ENCODE results near the gene ZNF747. TPM values are rescaled to one million over a fixed set of nuclear protein-coding genes. Genes with fewer than 3 reads are reported as not detected.
A peak's percentile ranks its signal among the peaks of the same experiment; 100 is the strongest.

The ZNF747 gene
- total and polyA plus RNA-seq, 2 donors (not counting 3 experiments of a cell fraction or from before 2014, with no cell fraction given), result 6.4 to 7.2 TPM

GRCh38 chr16:30535777-30536190 lies 1.1 kb upstream of the ZNF747 start:
- H3K9ac ChIP-seq (replicated peaks; ENCODE audit: extremely low read depth, insufficient read depth, low read length), result peak overlapping the region; percentile 90
- POLR2A ChIA-PET, result interaction anchor here (1.8 kb wide), 1 partner anchor 22 kb away, joined by 13 read pairs; the partner anchor contains the start of gene ZNF764
- intact Hi-C loops (cut with micrococcal nuclease) (loop anchor here (1.0 to 2.0 kb wide), 2 partner anchors 23 to 91 kb away; partner anchors contain the start of genes SEPHS2 and ZNF764), dilution Hi-C loops (cut with MboI; ENCODE audit: extremely low pct_ligation_motif_present, low sequenced_read_pairs) (no loop called here)
- DNase-seq (ENCODE audit: low read depth, low spot score) (peak; percentile 69), FAIRE-seq (no peak)
- H3K27me3 ChIP-seq (ENCODE audit: control insufficient read depth in 2 of 2, insufficient read depth in 2 of 2, low read length in 2 of 2), result no peaks in the 10 kb centered on the region
- H2AFZ ChIP-seq (ENCODE audit: low read depth, low read length), result peak overlapping the region; percentile 98
- no peak overlapping the region for H3K27ac ChIP-seq (ENCODE audit: insufficient read depth, low read depth, low read length)
- peaks cover 2% of the 10 kb centered on the region for H3K79me2 ChIP-seq (ENCODE audit: control insufficient read depth, insufficient read depth, low read length)
- peak overlapping the region; percentile 78 for H3K4me2 ChIP-seq (ENCODE audit: insufficient read depth, low read length)
- peaks cover 0 to 2% of the 10 kb centered on the region in 2 experiments for H3K36me3 ChIP-seq (ENCODE audit: control insufficient read depth in 2 of 2, extremely low read depth in 1 of 2, insufficient read depth in 2 of 2, low read length in 2 of 2)
- TF ChIP-seq POLR2A (IDR thresholded peaks at IDR 0.05; ENCODE audit: low read depth, low read length), result no peak
- no peak for TF ChIP-seq JUN (IDR thresholded peaks at IDR 0.05; ENCODE audit: borderline replicate concordance, insufficient read depth, insufficient read length, low read depth)
- no peak for TF ChIP-seq MYC (IDR thresholded peaks at IDR 0.05; ENCODE audit: low read depth, low read length)
- peak; percentile 40 to 77 for TF ChIP-seq CTCF (IDR thresholded peaks at IDR 0.05; ENCODE audit: extremely low read depth in 1 of 2, insufficient read depth in 1 of 2, low read depth in 1 of 2, low read length in 2 of 2)
- no peak for TF ChIP-seq FOS (IDR thresholded peaks at IDR 0.05; ENCODE audit: borderline replicate concordance, insufficient read depth, low read length)
- TF ChIP-seq EZH2 (IDR thresholded peaks at IDR 0.05; ENCODE audit: borderline replicate concordance, low read depth, low read length, severe bottlenecking), result no peak
- TF ChIP-seq MAX (IDR thresholded peaks at IDR 0.05; ENCODE audit: insufficient read depth, insufficient read length), result no peak
- no peak for TF ChIP-seq POLR2AphosphoS5 (IDR thresholded peaks at IDR 0.05; ENCODE audit: insufficient read depth, low read depth, low read length)
- H3K9me1 ChIP-seq (replicated peaks; ENCODE audit: control insufficient read depth, extremely low read depth, insufficient read depth, low read length), result no peaks in the 10 kb centered on the region
- peak overlapping the region in 2 of 3 experiments; percentile 67 to 76 for H3K4me3 ChIP-seq (replicated peaks in 1 of 3; ENCODE audit: insufficient read depth in 1 of 3, low read depth in 1 of 3, low read length in 3 of 3)
- no TSS peak for BruUV-seq (replicated peaks)
- no peaks in the 10 kb centered on the region for H4K20me1 ChIP-seq (replicated peaks; ENCODE audit: control insufficient read depth, extremely low read depth, insufficient read depth, low read length)
- no peaks in the 10 kb centered on the region for H3K9me3 ChIP-seq (replicated peaks; ENCODE audit: control insufficient read depth, insufficient read depth, low read length)
- CTCF ChIA-PET, result interaction anchor here (0.6 to 2.8 kb wide), 30 partner anchors 8 to 158 kb away, joined by 3 to 30 read pairs (median 4); partner anchors contain the start of genes DCTPP1, ZNF48, ZNF688 and ZNF689
- peaks cover 14% of the 10 kb centered on the region for H3K4me1 ChIP-seq (ENCODE audit: control insufficient read depth, extremely low read depth, insufficient read depth, low read length)
